Activated T-cell treated with anti-CD3 and anti-CD28 coated beads for 48 hours (primary cell): ENCODE data around the gene ZNF219.
A peak's percentile ranks its signal among the peaks of the same experiment; 100 is the strongest.

Experiments used
- DNase-seq: peaks from one replicate; pipeline ENCODE4 v3.0.0-alpha.2; 2020; ENCODE audit warnings: low read depth

ZNF219 gene

DNA sequence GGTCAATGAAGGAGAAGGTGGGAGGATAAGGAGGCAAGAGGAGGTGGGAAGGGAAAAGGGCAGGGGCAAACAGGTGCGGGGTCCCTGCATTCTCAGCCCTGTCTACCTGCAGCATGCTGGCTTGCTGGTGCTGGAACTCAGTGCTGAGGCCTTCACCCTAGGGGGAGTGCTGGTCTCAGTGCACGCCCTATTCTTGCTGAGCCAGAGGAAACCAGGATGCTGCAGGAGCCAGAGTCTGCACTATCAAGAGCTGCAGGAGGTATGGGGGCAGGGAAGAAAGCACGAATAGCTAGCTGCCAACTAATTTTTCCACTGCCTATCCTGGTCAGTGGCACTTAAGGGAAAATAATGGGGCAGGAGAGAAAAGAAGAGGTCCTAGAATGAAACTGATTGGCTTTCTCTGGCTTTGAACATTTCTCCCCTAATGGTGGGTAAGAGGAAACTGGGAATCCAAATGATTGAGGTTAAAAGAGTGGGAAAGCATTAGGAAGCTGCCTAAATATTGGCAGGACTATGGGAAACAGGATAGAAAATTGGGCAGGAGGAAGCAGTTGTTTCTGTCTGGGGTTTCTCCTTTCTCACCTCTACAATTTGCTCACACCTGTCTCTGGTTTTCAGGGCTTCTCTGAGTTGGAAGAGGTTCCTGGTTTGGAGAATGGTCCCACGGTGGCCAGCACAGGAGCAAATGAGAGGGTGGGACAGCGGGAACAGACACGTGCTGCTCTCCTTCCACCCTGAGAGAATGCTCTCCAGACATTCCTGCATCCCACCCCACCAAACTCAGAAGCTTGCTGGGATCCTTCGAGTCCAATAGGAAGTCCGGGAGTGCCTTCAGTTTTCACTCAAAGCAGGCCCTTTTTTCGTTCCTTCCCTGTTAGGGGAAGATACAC is 4.3 kb upstream of the ZNF219 start:
- DNase-seq = no peak

DNA sequence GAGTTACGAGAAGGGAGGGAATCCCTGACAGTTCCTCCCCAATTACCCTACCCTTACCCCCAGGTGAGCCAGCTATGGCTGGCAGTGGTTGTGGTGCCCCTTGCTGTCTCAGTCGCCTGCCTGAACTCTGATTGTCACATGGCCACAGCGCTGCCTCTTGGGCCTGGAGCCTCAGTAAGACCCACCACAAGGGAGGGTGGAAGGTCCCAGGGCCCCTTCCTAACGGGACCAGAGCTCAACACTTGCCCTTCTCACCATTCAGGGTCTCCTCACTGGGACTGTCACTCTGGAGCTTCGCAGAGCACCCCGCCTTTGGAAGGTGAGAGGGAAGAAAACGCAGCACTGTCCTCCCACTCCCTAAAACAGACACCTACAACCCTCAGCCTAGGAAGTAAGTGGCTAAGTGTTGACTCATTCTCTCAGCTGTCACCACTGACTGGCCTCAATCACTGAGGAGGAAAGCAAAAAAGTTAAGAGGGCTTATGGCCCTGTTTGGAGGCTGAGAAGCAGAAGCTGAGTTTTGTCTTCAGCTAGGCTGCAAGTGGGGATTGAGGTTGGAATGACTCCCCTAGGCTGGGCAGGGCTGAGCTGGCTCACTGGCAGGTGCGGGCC is 3.5 kb upstream of the ZNF219 start:
- DNase-seq = no peak

DNA sequence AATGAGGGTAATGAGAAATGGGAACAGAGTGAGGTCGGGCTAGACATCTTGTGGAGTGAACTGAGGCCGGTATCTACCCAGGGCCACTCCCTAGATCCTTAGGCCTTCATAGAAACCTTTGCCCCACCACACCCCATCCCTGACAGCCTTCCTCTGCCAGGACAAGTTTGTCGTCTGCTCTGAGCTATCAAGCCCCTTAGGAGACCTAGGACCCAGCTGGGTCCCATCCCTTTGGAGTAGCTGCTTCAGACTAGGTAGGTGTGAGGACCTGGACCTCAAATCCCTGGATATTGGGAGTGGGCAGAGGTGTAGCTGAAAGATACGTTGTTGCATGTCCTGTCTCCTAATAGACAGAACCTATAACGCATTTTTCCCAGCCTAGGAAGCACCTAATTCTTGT is 2.5 kb upstream of the ZNF219 start, which contains the start of gene TMEM253:
TSS of gene TMEM253 (plus strand) at position 136 of the 400 bp plus-strand sequence. CDS start 278 bp downstream, outside the sequence.
- no peak for DNase-seq

DNA sequence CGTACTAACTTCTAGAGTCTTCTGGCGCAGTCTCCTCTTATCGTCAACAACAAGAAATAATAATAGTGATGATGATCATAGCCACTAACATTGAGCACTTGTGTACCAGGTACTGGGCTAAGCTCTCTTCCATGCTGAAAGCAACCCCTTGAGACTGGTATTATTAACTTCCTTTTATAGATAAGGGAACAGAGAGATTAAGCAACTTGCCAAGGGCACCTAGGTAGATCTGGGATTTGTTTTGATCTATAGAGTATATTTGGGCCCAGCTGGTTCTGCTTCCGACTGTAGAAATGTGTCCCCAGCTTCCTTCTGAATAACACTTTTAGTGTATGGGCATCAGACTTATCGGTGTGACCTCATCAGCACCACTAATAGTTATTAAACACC is 1.1 kb upstream of the ZNF219 start:
- no peak for DNase-seq

DNA sequence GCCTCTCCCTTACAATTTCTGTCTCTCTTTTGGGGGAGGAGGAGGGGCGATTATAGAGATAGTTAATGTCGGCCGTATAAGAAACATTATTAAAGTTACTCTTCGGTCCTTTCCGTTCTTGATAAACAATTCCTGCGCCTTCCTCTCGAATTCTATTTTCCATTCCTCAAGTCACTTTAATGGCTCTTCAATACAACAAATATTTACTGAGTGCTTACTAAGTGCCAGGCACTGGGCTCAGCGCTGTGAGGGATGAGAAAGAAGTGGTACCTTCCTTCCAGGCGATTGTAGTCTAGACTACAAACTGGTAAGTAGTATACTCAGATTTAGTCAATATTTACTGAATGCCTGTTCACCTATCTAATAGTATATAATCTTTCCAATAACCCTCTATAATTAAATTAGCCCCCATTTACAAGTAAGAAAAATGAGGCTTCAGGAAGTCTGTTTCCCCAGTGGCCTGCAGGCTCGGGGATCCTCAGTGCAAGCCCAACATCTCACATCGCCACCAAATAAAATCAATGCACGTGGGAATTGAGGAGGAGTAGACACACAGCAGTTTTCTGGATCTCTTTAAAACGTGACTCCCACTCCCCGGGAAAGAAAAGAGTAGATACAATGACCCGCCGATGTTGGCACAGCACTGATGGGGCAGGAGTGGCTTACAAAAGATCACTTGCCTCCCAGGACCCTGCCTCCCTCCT is 589 bp upstream of the ZNF219 start:
- no peak for DNase-seq

DNA sequence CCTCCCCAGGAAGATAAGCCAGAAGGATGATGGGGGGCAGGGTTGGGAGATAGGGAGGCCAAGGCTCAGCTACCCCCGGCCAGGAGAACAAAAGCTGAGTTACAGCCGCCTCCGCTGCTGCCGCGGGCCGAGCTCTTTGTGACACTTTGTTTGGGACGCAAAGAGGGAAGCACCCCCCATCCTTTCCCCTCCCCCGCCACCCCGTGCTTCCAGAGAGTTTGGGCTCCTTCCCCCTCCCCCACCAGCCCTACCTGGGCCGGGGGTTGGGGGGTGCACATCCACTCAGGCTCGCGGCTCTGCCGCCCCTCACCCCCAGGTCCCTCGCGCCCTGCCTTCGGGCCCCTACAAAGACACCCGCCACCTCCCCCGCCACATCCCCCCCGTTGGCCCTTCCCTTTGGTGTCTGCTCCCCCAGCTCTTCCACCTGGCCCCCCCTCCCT is 799 bp downstream of the ZNF219 start:
- DNase-seq = no peak

DNA sequence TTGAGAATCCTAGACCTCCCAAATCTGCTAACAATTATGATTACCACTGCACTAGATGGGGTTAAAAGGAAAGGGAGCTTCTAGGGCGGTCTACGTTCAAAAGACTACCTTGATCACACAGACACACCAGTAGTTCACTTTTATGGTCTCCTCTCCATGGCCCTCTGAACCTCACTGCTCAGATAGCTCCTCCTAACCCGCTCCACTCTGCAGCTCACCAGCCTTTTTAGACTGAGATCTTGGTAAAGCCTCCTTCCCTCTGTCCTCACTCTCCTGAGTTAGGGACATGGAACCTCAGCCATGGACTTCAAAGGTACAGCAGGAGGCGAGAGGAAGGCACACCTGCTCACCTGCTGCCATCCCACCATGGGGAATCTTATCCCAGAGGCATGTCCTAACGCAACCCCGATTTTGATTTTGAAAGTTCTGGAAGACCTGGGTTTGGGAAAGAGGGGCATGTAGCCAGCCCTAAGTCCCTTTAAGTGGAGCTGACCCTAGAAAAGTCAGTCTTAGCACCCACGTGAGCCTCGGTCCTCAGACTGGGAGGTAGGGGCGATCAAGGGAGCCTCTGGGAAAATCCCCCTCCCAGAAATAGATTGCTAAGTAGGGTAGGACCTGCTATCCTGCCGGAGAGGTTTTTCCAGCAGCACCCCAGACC is 1.3 kb downstream of the ZNF219 start:
- no peak for DNase-seq

DNA sequence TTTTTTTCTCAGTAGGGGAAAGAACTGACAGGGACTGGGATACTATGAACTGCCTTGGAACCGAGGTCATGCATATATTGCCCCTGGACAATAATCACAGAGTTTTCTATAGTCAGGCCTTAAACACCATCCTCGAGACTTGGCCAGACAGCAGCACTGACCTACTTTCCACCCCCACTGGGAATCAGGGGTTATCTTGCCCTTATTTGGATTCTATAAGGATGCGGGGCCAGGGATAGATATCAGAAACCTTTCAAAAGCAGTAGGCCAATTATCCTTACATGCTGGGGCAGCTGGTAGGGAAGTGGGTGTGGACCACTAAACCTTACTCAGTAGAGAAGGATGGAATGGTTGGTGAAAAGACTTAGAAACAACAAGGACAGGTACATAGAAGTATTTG is 2.0 kb downstream of the ZNF219 start:
- no peak for DNase-seq

DNA sequence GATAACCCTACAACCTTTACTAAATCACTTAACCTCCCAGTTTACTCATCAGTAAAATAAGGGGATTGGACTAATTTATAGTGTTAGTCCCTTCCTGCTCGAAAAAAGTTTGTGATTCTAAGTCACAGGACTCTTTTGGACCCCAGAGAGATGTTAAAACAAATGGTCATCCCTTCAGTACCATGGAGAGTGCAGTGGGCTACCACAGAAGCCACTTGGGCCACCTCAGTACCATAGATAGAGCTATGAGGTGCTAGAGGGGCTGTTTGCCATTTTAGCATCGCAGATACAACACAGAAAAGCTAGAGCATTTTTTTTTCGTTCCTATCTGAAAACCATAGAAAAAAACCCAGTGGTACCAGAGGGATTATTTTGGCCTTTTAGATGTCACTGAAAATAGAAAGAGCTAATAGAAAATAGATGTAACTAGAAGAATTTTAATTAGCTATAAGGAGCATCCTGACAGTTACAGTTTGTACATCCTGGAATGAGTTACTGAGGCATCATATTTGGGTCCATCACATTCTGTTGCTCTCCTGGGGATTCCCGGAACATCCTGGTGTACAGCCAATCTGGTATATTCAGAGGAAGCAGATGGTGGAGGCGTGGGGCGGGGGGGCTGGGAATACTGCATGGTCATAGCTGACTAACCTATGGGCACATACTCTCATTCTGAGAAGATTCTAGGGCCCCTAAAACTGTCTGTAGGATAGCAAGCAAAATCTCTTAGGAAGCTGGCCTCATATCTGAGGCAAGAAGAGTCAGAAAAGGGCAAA is 2.8 kb downstream of the ZNF219 start:
- no peak for DNase-seq

DNA sequence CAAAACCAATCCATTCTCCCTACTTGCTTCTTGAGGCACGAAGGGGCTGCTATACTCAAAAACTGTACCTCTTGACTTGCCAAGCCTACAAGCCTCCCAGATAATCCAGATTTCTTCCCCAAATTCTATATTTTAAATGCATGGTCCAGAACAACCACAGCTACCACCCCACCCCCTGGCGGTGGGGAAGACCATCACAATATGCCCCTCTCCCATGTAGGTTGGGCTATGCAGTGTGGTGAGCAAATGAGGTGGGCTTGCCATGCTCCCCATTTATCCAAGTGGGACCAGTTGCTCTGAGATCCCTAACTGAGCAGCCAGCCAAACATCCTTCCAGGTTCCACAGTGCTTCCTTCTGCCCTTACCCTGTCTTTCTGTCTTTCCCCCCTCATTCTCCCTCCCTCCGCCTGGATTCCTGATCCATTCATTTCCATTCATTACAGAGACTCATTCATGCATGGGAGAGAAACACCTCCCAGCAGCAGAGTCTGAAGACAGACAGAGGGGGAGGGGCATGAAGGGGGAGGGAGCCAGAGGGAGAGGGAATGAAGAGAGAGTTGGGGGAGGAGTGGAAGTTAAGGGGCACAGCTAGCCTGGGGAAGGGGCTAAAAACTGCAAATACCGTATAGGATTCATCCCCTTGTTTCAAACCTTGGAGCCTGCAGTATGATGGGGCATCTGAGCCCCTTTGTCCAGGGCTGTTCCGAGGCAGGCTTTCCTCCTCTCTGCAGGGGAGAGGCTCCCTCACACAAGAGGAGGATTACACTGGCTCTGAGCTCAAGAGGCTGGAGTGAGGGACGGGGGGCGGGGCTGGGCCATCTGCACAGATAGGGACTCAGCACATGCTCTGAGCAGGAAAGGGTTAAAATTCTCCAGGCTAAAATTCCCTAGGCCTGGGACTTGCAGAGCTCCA is 4.4 kb downstream of the ZNF219 start:
- no peak for DNase-seq

DNA sequence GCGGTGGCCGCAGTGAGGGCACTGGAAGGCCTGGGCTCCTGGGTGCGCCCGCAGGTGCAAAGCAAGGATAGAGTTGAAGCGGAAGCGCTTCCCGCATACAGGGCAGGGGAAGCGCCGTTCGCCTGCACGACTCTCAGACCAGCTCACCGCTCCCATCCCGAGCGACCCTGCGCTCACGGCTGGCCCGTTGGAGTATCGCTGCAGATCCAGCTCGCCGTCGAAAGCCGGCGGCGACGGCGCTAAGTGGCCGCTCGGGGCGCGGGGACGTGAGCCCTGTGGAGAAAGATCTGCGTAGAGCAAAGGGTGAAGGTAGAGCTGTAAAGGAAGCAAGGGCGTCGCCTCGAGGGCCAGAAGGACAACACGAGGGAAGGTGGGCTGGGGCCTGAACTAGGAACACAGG is 5.4 kb downstream of the ZNF219 start:
- no peak for DNase-seq

DNA sequence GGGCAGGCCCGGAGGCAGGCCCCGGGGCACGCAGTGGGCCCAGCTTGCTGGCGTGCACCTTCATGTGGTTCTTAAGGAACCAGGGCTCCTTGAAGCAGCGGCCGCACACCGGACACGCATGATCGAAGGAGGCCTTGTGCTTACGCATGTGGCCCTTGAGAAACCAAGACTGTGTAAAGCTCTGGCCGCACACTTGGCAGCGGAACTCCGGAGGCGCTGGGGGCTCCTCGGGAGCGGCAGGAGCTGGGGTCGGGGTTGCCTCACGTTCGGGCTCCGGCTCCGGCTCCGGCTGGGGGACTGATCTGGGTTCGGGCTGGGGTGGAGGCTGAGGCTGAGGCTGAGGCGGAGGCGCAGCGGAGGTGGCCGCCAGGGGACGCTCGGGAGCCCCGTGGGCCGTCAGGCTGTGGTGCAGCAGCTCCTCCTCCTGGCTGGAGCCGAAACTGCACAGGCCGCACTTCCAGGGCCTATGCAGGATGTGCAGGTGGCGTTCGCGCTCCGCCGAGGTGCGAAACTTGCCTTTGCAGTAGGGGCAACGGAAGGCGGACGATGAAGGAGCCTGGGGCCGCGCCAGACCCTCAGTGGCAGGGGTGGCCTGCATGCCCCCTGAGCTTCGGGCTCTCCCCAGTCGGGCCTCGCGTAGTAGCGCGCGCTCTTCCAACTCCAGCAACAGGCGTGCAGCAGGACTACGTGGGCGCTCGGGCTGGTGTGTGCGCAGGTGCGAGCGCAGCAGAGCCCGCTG is 6.0 kb downstream of the ZNF219 start:
- DNase-seq = peak; percentile 88

DNA sequence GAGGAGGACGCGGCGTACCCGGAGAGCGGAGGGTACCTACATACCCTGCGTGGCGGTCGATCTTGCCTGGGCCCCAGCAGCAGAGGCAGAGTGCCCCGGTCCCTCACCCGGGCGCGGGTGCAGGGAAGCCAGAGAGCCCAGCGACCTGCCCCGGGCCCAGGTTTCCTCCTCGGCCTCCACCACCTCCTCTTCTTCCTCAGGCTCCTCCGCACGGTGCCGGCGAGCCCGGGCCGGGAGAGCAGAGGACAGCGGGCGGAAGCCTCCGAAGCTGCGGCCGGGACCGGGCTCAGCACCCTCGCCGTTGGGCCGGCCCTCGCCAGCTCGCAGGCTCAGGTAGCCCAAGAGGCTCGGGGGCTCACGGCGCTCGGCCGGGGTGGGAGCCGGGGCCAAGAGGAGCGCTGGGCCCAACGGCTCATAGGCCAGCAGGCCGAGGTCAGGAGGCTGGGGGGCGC is 6.6 kb downstream of the ZNF219 start:
- DNase-seq = no peak

DNA sequence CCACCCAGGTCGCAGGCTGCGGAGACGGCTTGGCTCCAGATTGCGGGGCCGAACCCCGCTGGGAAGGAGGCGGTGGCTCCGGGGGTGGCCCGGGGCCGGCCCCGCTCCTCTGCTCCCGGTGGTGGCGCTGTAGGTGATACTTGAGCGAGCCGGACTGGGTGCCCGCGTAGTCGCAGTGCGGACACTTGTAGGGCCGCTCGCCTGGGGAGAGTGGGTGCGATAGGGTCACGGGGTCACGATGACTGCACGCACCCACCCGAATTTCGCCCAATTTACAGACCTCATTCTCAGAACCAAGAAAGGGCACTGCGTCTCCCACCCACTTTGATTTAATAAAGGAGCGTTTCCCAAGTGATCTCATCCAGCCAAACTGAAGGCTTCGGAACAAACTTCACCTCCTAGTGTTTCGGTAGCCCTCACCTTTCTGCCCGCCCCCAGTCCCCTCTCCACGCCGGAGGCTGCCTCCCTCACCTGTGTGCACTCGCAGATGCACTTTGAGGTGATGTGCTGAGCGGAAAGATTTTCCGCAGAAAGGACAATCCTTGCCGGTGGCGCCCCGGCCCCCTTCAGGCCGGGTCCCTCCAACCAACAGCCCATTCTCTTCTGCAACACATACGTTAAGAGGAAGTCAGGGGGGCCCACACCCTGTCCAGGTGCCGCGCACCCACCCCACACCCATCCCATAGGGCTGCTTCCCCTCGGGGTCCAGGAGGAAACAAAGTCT is 7.4 kb downstream of the ZNF219 start:
- DNase-seq = no peak

DNA sequence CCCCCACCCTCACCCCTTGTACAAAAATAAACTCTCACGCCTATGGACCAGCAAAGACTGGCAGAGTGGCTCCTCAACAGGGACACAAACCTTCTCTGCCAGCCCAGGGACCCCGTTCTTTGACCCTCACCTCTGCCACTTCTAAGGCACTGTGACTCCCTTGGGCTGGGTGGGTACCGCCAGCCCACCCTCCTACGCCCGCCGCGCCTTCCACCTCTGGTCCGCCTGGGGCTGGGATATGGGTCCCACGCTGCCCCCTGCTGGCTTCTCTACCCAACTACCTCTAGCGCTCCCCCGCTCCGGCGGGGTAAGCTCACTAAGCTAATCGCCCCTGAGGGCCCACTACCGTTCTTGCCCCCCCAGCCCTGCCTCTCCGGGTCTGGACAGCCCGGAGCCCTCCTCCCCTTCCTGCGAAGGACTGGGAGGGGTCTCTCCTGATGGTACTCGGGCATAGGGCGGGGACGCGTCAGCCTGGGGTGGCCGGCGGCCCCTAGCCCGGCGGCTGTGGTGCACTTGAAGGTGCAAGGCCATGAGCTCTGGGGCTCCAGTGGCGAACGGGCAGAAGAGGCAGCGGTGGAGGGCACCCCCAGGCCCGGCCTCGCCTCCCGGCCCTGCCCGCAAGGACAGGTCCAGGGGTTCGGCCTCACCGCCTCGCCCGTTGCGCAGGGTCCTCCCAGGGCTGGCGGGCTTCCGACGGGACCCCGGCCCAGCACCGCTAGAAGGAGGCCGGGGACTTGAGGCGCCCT is 8.1 kb downstream of the ZNF219 start:
- DNase-seq = no peak

DNA sequence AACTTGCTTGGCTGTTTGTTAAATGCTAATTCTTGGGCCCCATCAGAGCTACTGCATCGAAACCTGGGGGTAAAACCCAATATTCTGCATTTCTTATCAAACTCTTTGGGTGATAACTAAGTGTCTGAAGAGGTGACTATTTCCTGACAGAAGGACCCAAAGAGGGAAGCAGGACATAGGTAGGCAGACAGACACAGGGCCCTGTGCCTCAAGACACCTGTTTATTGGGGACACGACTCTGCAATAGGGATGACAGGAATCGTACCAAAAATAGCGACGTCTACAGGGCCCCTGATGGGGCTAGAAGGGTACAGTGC is 8.6 kb downstream of the ZNF219 start:
- DNase-seq = no peak

DNA sequence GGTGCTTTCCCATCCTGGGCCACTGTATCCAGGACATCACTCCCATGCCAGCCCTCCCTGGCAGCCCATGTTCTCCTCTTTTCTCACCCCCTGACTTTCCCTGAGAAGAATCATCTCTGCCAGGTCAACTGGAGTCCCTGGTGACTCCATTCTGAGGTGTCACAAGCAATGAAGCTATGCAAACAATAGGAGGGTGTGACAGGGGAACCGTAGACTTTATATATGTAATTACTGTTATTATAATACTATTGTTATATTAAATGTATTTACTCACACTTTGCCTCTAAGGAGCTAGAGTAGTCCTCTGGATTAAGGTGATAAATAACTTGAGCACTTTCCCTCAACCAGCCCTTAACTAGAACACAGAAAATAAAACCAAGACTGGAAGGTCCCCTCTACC is 9.2 kb downstream of the ZNF219 start:
- DNase-seq = no peak

DNA sequence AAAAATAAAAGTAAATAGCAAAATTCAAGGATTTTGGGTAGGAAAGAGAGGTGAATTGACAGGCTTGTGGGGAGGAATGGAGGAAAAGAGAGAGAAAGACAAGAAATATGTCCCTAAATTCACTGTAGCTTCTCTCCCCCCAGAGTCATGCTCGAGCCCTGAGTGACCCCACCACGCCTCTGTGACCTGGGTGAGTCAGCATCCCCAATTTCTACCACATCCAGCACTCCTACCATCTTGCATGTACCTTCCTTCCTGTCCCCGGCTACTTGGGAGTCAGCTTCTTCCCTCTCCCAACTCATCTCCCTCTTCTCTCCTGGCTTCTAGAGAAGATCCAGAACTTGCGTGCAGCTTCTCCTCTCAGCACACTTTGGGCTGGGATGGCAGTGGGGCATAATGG is 9.8 kb downstream of the ZNF219 start:
- no peak for DNase-seq
